Panc1 (cell line): ENCODE measurements around the gene SLC9A3.

Experiments
- CTCF ChIP-seq: fragments of 450-650 bp; IDR thresholded peaks from 2 replicates; pipeline ENCODE4 v1.5.1; 2017; ENCODE audit warnings: mild to moderate bottlenecking
- POLR2AphosphoS5 ChIP-seq: IDR thresholded peaks from 2 replicates; pipeline ENCODE4 v1.6.1; 2012; ENCODE audit warnings: mild to moderate bottlenecking, low read depth, low read length, moderate library complexity

- TF ChIP-seq CTCF (no peak), POLR2AphosphoS5 (no peak)
These were observed 4.6 kb upstream of the SLC9A3 start for GRCh38 chr5:528629-529511.
